H1 (cell line): Measurements from ENCODE around the gene GABRD. TPM values are rescaled to one million over a fixed set of nuclear protein-coding genes. Genes with fewer than 3 reads are reported as not detected.
A peak's percentile ranks its signal among the peaks of the same experiment; 100 is the strongest.

Experiments
- CTCF ChIA-PET: fragments of 300-600 bp; sonication (Branson Sonifier 250); formaldehyde crosslinking; loops from one replicate; lab custom pipeline; 2021; ENCODE audit not compliant: partially characterized antibody; lab: Charles Lee
- POLR2A ChIA-PET: fragments of 300-600 bp; sonication (Branson Sonifier 250); formaldehyde crosslinking; loops from one replicate; lab custom pipeline; 2021; ENCODE audit warnings: inconsistent platforms; ENCODE audit not compliant: partially characterized antibody; lab: Charles Lee
- DNase-seq, 2 experiments: peaks; one replicate each; pipeline versions ENCODE4 v3.0.0 to v3.0.0-alpha.2; 2010 to 2022; ENCODE audit warnings: low spot score in 2 of 2, low read depth in 1 of 2, mixed read lengths in 1 of 2
- FAIRE-seq: peaks from 2 replicates; lab custom pipeline; 2011; peaks lifted over from hg19 to GRCh38; lab: Jason Lieb, UNC
- H2AFZ ChIP-seq: 2 replicates; pipeline ENCODE4 v1.8.1; 2012; ENCODE audit warnings: low read length, inconsistent platforms
- H2AK5ac ChIP-seq: 2 replicates; pipeline ENCODE4 v1.6.1; 2013; ENCODE audit warnings: low read depth, low read length
- H2BK120ac ChIP-seq: replicated peaks from 2 replicates; pipeline ENCODE3; 2013; ENCODE audit warnings: low read depth, low read length, inconsistent platforms
- H2BK12ac ChIP-seq: 2 replicates; pipeline ENCODE4 v1.6.1; 2013; ENCODE audit warnings: low read depth, low read length
- H2BK15ac ChIP-seq: 2 replicates; pipeline ENCODE4 v1.6.1; 2013; ENCODE audit warnings: low read length
- H2BK20ac ChIP-seq: 2 replicates; pipeline ENCODE4 v1.6.1; 2013; ENCODE audit warnings: low read length
- H2BK5ac ChIP-seq: 2 replicates; pipeline ENCODE4 v1.6.1; 2013; ENCODE audit warnings: low read depth, low read length
- H3K14ac ChIP-seq: 2 replicates; pipeline ENCODE4 v1.6.1; 2013; ENCODE audit warnings: inconsistent platforms; ENCODE audit not compliant: insufficient read length
- H3K18ac ChIP-seq: 2 replicates; pipeline ENCODE4 v1.6.1; 2013; ENCODE audit warnings: low read length; ENCODE audit errors: extremely low read depth
- H3K23ac ChIP-seq: 2 replicates; pipeline ENCODE4 v1.6.1; 2013; ENCODE audit warnings: inconsistent platforms; ENCODE audit not compliant: insufficient read length
- H3K23me2 ChIP-seq: 2 replicates; pipeline ENCODE4 v1.6.1; 2013; ENCODE audit warnings: low read depth, low read length
- H3K27ac ChIP-seq: 2 replicates; pipeline ENCODE4 v1.6.1; 2011; ENCODE audit warnings: low read depth, low read length, inconsistent platforms
- H3K27me3 ChIP-seq, 4 experiments: replicated peaks in 1 of 4; 1 replicate in 1 of 4; 2 replicates in 3 of 4; pipeline versions ENCODE4 v1.6.1 to v1.8.1; 2011 to 2013; ENCODE audit warnings: low read length in 3 of 4, mild to moderate bottlenecking in 3 of 4, inconsistent platforms in 2 of 4, mixed read lengths in 2 of 4, moderate library complexity in 1 of 4; ENCODE audit not compliant: control insufficient read depth in 3 of 4, insufficient read depth in 3 of 4; ENCODE audit errors: extremely low read depth in 1 of 4
- H3K36me3 ChIP-seq, 4 experiments: 2 replicates each; pipeline versions ENCODE4 v1.6.1 to v1.8.1; 2011 to 2013; ENCODE audit warnings: mild to moderate bottlenecking in 4 of 4, low read length in 3 of 4, moderate library complexity in 2 of 4, control low read depth in 1 of 4, inconsistent platforms in 1 of 4; ENCODE audit not compliant: insufficient read depth in 4 of 4, control insufficient read depth in 2 of 4
- H3K4ac ChIP-seq: replicated peaks from 2 replicates; pipeline ENCODE3; 2013; ENCODE audit warnings: low read length, low read depth, mixed read lengths, inconsistent platforms; ENCODE audit not compliant: insufficient read length
- H3K4me1 ChIP-seq, 4 experiments: replicated peaks in 1 of 4; 1 replicate in 1 of 4; 2 replicates in 3 of 4; pipeline versions ENCODE4 v1.6.1 to v1.8.1; 2011 to 2013; ENCODE audit warnings: low read length in 3 of 4, inconsistent platforms in 2 of 4, mixed read lengths in 1 of 4; ENCODE audit not compliant: insufficient read depth in 4 of 4, control insufficient read depth in 3 of 4
- H3K4me2 ChIP-seq, 2 experiments: 2 replicates each; pipeline versions ENCODE4 v1.6.1 to v1.8.1; 2011 to 2013; ENCODE audit warnings: low read depth in 2 of 2, low read length in 2 of 2, control low read depth in 1 of 2, inconsistent platforms in 1 of 2, mild to moderate bottlenecking in 1 of 2; ENCODE audit not compliant: insufficient read depth in 1 of 2
- H3K4me3 ChIP-seq, 4 experiments: fragments of 200-600, 300-600 bp in 1 of 4; sonication (generic), shearing (Covaris generic), sonication (Bioruptor Twin) in 1 of 4; 2 replicates each; pipeline versions ENCODE4 v1.5.1 to v1.8.1; 2011 to 2016; ENCODE audit warnings: low read length in 4 of 4, low read depth in 3 of 4, control low read depth in 2 of 4, inconsistent platforms in 2 of 4, mild to moderate bottlenecking in 2 of 4, mixed read lengths in 1 of 4, moderate library complexity in 1 of 4; ENCODE audit not compliant: insufficient read depth in 2 of 4; ENCODE audit errors: extremely low read depth in 1 of 4
- H3K56ac ChIP-seq: replicated peaks from 2 replicates; pipeline ENCODE3; 2013; ENCODE audit warnings: low read depth, mild to moderate bottlenecking, mixed read lengths, low read length, inconsistent platforms; ENCODE audit not compliant: insufficient read length
- H3K79me1 ChIP-seq: 2 replicates; pipeline ENCODE4 v1.6.1; 2013; ENCODE audit warnings: low read depth, low read length, control low read depth
- H3K79me2 ChIP-seq, 2 experiments: 2 replicates each; pipeline versions ENCODE4 v1.6.1 to v1.8.1; 2012 to 2013; ENCODE audit warnings: low read length in 2 of 2, mild to moderate bottlenecking in 2 of 2, inconsistent platforms in 1 of 2; ENCODE audit not compliant: insufficient read depth in 2 of 2, control insufficient read depth in 1 of 2
- H3K9ac ChIP-seq, 4 experiments: replicated peaks in 1 of 4; 1 replicate in 1 of 4; 2 replicates in 3 of 4; pipeline versions ENCODE4 v1.6.1 to v1.8.1; 2011 to 2013; ENCODE audit warnings: low read depth in 3 of 4, low read length in 3 of 4, control low read depth in 2 of 4, mild to moderate bottlenecking in 2 of 4, moderate library complexity in 2 of 4, inconsistent platforms in 1 of 4; ENCODE audit errors: extremely low read depth in 1 of 4
- H3K9me3 ChIP-seq, 2 experiments: 2 replicates each; pipeline versions ENCODE4 v1.6.1 to v1.8.1; 2012 to 2013; ENCODE audit warnings: mild to moderate bottlenecking in 2 of 2, moderate library complexity in 2 of 2, control low read depth in 1 of 2, inconsistent platforms in 1 of 2, low read depth in 1 of 2, low read length in 1 of 2, mixed read lengths in 1 of 2; ENCODE audit not compliant: insufficient read depth in 2 of 2
- H4K20me1 ChIP-seq, 2 experiments: replicated peaks in 1 of 2; 2 replicates each; pipeline versions ENCODE3 to v1.8.1; 2011 to 2013; ENCODE audit warnings: inconsistent platforms in 2 of 2, low read length in 2 of 2, mild to moderate bottlenecking in 1 of 2; ENCODE audit not compliant: insufficient read depth in 2 of 2, control insufficient read depth in 1 of 2
- H4K5ac ChIP-seq: 2 replicates; pipeline ENCODE4 v1.6.1; 2013; ENCODE audit warnings: low read length, low read depth, mixed read lengths, inconsistent platforms; ENCODE audit not compliant: insufficient read length
- H4K8ac ChIP-seq: 2 replicates; pipeline ENCODE4 v1.8.0; 2013; ENCODE audit warnings: mild to moderate bottlenecking, moderate library complexity, low read length, inconsistent platforms; ENCODE audit not compliant: insufficient read depth; ENCODE audit errors: extremely low read depth
- H4K91ac ChIP-seq: replicated peaks from 2 replicates; pipeline ENCODE3; 2013; ENCODE audit warnings: low read length, mixed read lengths, inconsistent platforms; ENCODE audit not compliant: insufficient read length
- ASH2L ChIP-seq: fragments of 200-600, 300-600 bp; sonication (generic); IDR thresholded peaks from one replicate; pipeline ENCODE4 v1.7.1; 2017; ENCODE audit warnings: low read length
- CHD1 ChIP-seq: IDR thresholded peaks from 2 replicates; pipeline ENCODE4 v1.6.1; 2012; ENCODE audit warnings: low read depth, low read length, improper control_type of control experiment
- CREB1 ChIP-seq: IDR thresholded peaks from 2 replicates; pipeline ENCODE4 v1.6.1; 2012; ENCODE audit warnings: inconsistent platforms
- HDAC6 ChIP-seq: IDR thresholded peaks from one replicate; pipeline ENCODE4 v1.7.1; 2012; ENCODE audit warnings: low read depth, mild to moderate bottlenecking, inconsistent platforms, low read length, moderate library complexity
- TAF1 ChIP-seq: IDR thresholded peaks from 2 replicates; pipeline ENCODE4 v1.6.1; 2011; ENCODE audit warnings: mild to moderate bottlenecking, low read depth, low read length
- TBP ChIP-seq: IDR thresholded peaks from 2 replicates; pipeline ENCODE4 v1.6.1; 2011; ENCODE audit warnings: low read depth, low read length, improper control_type of control experiment
- ZNF274 ChIP-seq: IDR thresholded peaks from 2 replicates; pipeline ENCODE4 v1.7.0; 2012; ENCODE audit warnings: low read length, borderline replicate concordance; ENCODE audit errors: extremely low read depth
- whole genome bisulfite sequencing, 2 experiments: shearing (Covaris generic) in 1 of 2; methylation state at CpG; one replicate each; pipeline versions ENCODE4 v1.1.6 to v1.1.7; 2013 to 2015; ENCODE audit warnings: low lambda C conversion rate in 2 of 2, mixed read lengths in 2 of 2, inconsistent platforms in 1 of 2, low coverage in 1 of 2, missing lambda C conversion rate in 1 of 2; ENCODE audit not compliant: insufficient replicate concordance in 2 of 2, insufficient coverage in 1 of 2, insufficient read length in 1 of 2; ENCODE audit errors: extremely low coverage in 1 of 2, missing lambda C conversion rate in 1 of 2; 5-methylcytosine and 5-hydroxymethylcytosine counted together
- polyA plus RNA-seq, 7 experiments: library from polyadenylated mRNA; depleted of rRNA in 3 of 7; stranded (reverse) in 5 of 7; unstranded in 2 of 7; fragments of >200 nt in 5 of 7; fragments of 200-250 nt in 2 of 7; gene quantifications; 1 replicate in 5 of 7; 2 replicates in 1 of 7; 4 replicates in 1 of 7; pipeline versions ENCODE4 v1.2.1 to v1.2.3, GENCODE V29; 2011 to 2013; ENCODE audit warnings: missing spikeins in 2 of 7, mixed read lengths in 2 of 7
- total RNA-seq: library from RNA; stranded (reverse); fragmentation: NEBNext Ultra II Directional; extraction: Animal tissue kit (Norgen Biotek cat#: 25700); gene quantifications from 2 replicates; pipeline ENCODE4 v1.2.1, GENCODE V29; 2021

The GABRD gene
- total and polyA plus RNA-seq, 2 of the 8 experiments (the other 6 are each of a cell fraction or from before 2014, with no cell fraction given), result 1.8 to 3.0 TPM

- H3K79me1 ChIP-seq, result peaks cover 4% of the 10 kb centered on the region
- FAIRE-seq (no peak), DNase-seq (peak in 1 of 2 experiments; percentile 76)
- peak overlapping the region; percentile 72; the same call in 1 of the 2 replicates for H2BK15ac ChIP-seq
- H3K79me2 ChIP-seq, result peaks cover 0 to 15% of the 10 kb centered on the region in 2 experiments; a peak in 1 of 4 replicates
- H3K56ac ChIP-seq, result no peak overlapping the region
- H2BK5ac ChIP-seq, result peak overlapping the region; percentile 71; the same call in 1 of the 2 replicates
- no peak overlapping the region for H3K9ac ChIP-seq
- H3K4me3 ChIP-seq, result peak overlapping the region in 3 of 4 experiments; percentile 10 to 39 (median 19); a peak in 4 of 8 replicates
- H2AK5ac ChIP-seq, result peak overlapping the region; percentile 27; the same call in 1 of the 2 replicates
- TF ChIP-seq TBP (no peak), HDAC6 (no peak), TAF1 (no peak), CREB1 (no peak), CHD1 (no peak), ASH2L (no peak), ZNF274 (no peak)
- H3K9me3 ChIP-seq, result no peaks in the 10 kb centered on the region
- H3K27ac ChIP-seq, result no peak overlapping the region
- 72% methylated on average over 20 of the region's 25 CpGs; no CpG with 5 or more reads in 1 of the 2 experiments for WGBS, 2 experiments
- no peak overlapping the region for H3K14ac ChIP-seq
- peak overlapping the region; percentile 38 for H2BK120ac ChIP-seq
- H3K27me3 ChIP-seq, result peaks cover 0 to 7% (median 0%) of the 10 kb centered on the region in 4 experiments; a peak in 3 of 7 replicates
- CTCF ChIA-PET, result interaction anchor here (0.6 to 2.5 kb wide), 13 partner anchors 25 to 142 kb away, joined by 3 to 15 read pairs (median 4); partner anchors contain the start of gene CFAP74
- H3K36me3 ChIP-seq, result no peaks in the 10 kb centered on the region
- peak overlapping the region; percentile 86 for H4K91ac ChIP-seq
- no peak overlapping the region for H3K23ac ChIP-seq
- peak overlapping the region; percentile 54 to 65 for H3K4me2 ChIP-seq
- H3K23me2 ChIP-seq, result peaks cover 8% of the 10 kb centered on the region
- peak overlapping the region; percentile 83 for H3K18ac ChIP-seq
- H4K20me1 ChIP-seq, result peaks cover 3 to 5% of the 10 kb centered on the region in 2 experiments
- H4K5ac ChIP-seq, result no peak overlapping the region
- no peak overlapping the region; the same call in 1 of the 2 replicates for H4K8ac ChIP-seq
- POLR2A ChIA-PET, result interaction anchor here (0.6 to 1.8 kb wide), 3 partner anchors 9 to 324 kb away, joined by 3 to 6 read pairs (median 4); partner anchors contain the start of gene CDK11A
- H2BK12ac ChIP-seq, result peak overlapping the region; percentile 84; the same call in 1 of the 2 replicates
- H3K4ac ChIP-seq, result peak overlapping the region; percentile 49
- no peak overlapping the region for H2AFZ ChIP-seq
- peak overlapping the region; percentile 95; the same call in 1 of the 2 replicates for H2BK20ac ChIP-seq
- H3K4me1 ChIP-seq, result peaks cover 0 to 28% (median 20%) of the 10 kb centered on the region in 4 experiments; a peak in 6 of 7 replicates
Measured at GRCh38 chr1:2047749-2048729, 28.9 kb downstream of the GABRD start.
